Measurements from ENCODE around the gene TMPRSS9.
A peak's percentile ranks its signal among the peaks of the same experiment; 100 is the strongest.
"Not testable (repeated sequence)": the region's sequence is repeated elsewhere in the genome, so short reads cannot be mapped to it uniquely, and the experiment has no call there.

Gene TMPRSS9

GRCh38 chr19:2461751-2462634 lies 101.9 kb downstream of the TMPRSS9 start:
- H3K4me3 ChIP-seq (ENCODE audit: low read length), result peak overlapping the region; percentile 80
- peak; percentile 50 for DNase-seq (ENCODE audit: low read depth)
- TF ChIP-seq CTCF (conservative IDR thresholded peaks at IDR 0.05; ENCODE audit: low read length), result peak; percentile 39

DNA sequence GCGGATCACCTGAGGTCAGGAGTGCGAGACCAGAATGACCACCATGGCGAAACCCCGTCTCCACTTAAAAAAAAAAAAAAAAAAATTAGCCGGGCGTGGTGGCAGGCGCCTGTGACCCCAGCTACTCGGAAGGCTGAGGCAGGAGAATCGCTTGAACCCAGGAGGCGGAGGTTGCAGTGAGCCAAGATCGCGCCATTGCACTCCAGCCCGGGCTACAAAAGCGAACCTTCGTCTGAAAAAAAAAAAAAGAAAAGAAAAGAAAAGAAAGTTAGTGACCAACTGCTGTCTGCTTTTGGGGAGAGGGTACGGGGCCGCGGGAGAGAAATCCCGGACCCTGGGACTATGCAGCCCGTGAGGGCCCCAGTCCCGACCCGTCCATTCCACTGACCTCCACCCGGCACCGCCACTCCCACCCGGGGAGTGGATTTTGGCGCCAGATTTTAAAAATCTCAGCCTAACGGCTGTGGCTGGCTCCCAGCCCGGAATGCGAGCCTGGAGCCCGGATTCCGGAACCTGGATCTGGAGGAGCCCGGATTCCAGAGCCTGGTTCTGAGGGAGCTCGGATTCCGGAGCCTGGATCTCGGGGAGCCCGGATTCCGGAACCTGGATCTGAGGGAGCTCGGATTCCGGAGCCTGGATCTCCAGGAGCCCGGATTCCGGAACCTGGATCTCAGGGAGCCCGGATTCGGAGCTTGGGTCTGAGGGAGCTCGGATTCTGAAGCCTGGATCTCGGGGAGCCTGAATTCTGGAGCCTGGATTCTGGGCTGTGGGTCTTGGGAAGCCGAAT lies 102.8 kb downstream of the TMPRSS9 start:
- DNase-seq (ENCODE audit: low read depth), result peak; percentile 99
- TF ChIP-seq CTCF (conservative IDR thresholded peaks at IDR 0.05; ENCODE audit: low read length), result no peak
- H3K4me3 ChIP-seq (ENCODE audit: low read length), result peak overlapping the region; percentile 80

GRCh38 chr19:2463694-2464093 lies 103.6 kb downstream of the TMPRSS9 start:
- not testable (repeated sequence) for H3K4me3 ChIP-seq (ENCODE audit: low read length); DNase-seq (ENCODE audit: low read depth)

DNA sequence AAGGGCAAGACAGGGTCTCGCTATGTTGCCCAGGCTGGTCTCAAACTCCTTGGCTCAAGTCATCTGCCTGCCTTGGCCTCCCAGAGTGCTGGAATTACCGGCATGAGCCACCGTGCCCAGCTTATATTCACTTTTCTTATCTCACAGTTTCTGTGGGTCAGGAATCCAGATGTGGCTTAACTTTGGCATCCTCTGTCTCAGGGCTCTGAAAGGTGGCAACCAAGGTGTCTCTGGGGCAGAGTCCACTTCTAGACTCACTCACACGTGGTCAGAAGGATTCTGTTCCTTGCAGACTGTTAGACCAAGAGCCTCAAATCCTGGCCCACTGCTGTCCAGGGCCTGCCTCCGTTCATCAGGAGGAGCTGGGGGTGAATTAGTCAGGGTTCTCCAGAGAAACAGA lies 104.3 kb downstream of the TMPRSS9 start:
- DNase-seq (ENCODE audit: low read depth), result no peak
- TF ChIP-seq CTCF (conservative IDR thresholded peaks at IDR 0.05; ENCODE audit: low read length), result no peak
- H3K4me3 ChIP-seq (ENCODE audit: low read length), result no peak overlapping the region

DNA sequence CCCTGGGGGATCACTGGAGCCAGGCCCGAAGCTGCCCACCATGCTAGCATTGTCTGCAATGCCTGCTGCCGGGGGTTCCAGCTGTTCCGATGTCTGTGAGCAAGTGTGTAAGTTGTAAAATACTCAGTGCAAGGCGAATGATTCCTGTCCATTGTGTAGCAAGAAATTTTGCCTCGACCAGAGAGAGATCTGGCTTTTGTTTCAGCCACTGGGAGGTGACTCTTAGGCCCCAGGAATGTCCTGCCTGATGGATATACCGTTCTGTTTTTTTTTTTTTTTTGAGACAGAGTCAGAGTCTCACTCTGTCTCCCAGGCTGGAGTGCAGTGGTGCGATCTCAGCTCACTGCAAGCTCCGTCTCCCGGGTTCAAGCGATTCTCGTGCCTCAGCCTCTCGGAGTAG lies 108.5 kb downstream of the TMPRSS9 start:
- no peak for DNase-seq (ENCODE audit: low read depth)
- no peak overlapping the region for H3K4me3 ChIP-seq (ENCODE audit: low read length)
- no peak for TF ChIP-seq CTCF (conservative IDR thresholded peaks at IDR 0.05; ENCODE audit: low read length)

- peak; percentile 76 for DNase-seq (ENCODE audit: low read depth)
- no peak overlapping the region for H3K4me3 ChIP-seq (ENCODE audit: low read length)
- TF ChIP-seq CTCF (conservative IDR thresholded peaks at IDR 0.05; ENCODE audit: low read length), result no peak
These were observed 109.2 kb downstream of the TMPRSS9 start for GRCh38 chr19:2469102-2469914.

GRCh38 chr19:2469915-2470200 lies 109.8 kb downstream of the TMPRSS9 start:
- not testable (repeated sequence) for H3K4me3 ChIP-seq (ENCODE audit: low read length); DNase-seq (ENCODE audit: low read depth)
